ENCODE results near the gene ICOS. TPM values are rescaled to one million over a fixed set of nuclear protein-coding genes. Genes with fewer than 3 reads are reported as not detected.

Gene ICOS
- total RNA-seq, 1 experiment from 2014 or later = not detected

DNA sequence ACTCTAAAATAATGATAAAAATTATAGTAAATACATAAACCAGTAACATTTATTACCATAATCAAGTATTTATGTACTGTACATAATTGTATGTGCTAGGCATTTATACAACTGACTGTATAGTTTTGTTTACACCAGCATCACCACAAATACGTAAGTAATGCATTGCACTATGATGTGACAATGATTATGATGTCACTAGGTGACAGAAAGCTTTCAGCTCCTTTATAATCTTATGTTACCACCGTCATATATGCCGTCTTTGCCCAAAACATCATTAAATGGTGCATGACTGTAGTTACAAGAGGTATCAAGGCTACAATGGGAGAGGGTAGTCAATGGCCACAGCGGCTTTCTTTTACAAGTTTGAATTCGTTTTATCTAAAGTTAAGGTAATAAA, 60.1 kb downstream of the ICOS start:
- H3K27ac Mint-ChIP-seq = no peak overlapping the region
- no peak for DNase-seq
- no peak overlapping the region for H3K9ac ChIP-seq (ENCODE audit: extremely low read depth, insufficient read length, low read length)
- H3K23me2 ChIP-seq (ENCODE audit: insufficient read length, low read depth, low read length, poor library complexity, severe bottlenecking) = no peaks in the 10 kb centered on the region
- no peak overlapping the region for H2BK20ac ChIP-seq (ENCODE audit: low read depth, low read length, poor library complexity, severe bottlenecking)
- no peak overlapping the region for H4K91ac ChIP-seq (ENCODE audit: insufficient read length, low read depth, low read length)
- no peak overlapping the region for H3K4me2 ChIP-seq (ENCODE audit: insufficient read depth, insufficient read length, low read length)
- no peak overlapping the region for H3T11ph ChIP-seq (ENCODE audit: low read length)
- H4K8ac ChIP-seq (replicated peaks; ENCODE audit: insufficient read length, low read depth, low read length) = no peak overlapping the region
- H2BK15ac ChIP-seq (ENCODE audit: low read depth, low read length) = no peak overlapping the region
- H3K27ac ChIP-seq (ENCODE audit: insufficient read length, low read depth, low read length) = no peak overlapping the region
- no CpG with 5 or more reads among the region's 5 CpGs for WGBS (ENCODE audit: extremely low coverage, insufficient read length, low lambda C conversion rate)
- H3K9me3 ChIP-seq (ENCODE audit: control insufficient read depth, low read depth, low read length) = no peaks in the 10 kb centered on the region
- H3K9me3 Mint-ChIP-seq = no peaks in the 10 kb centered on the region
- H3K14ac ChIP-seq (ENCODE audit: insufficient read depth, low read length) = no peak overlapping the region
- TF ChIP-seq, protein P1, sequence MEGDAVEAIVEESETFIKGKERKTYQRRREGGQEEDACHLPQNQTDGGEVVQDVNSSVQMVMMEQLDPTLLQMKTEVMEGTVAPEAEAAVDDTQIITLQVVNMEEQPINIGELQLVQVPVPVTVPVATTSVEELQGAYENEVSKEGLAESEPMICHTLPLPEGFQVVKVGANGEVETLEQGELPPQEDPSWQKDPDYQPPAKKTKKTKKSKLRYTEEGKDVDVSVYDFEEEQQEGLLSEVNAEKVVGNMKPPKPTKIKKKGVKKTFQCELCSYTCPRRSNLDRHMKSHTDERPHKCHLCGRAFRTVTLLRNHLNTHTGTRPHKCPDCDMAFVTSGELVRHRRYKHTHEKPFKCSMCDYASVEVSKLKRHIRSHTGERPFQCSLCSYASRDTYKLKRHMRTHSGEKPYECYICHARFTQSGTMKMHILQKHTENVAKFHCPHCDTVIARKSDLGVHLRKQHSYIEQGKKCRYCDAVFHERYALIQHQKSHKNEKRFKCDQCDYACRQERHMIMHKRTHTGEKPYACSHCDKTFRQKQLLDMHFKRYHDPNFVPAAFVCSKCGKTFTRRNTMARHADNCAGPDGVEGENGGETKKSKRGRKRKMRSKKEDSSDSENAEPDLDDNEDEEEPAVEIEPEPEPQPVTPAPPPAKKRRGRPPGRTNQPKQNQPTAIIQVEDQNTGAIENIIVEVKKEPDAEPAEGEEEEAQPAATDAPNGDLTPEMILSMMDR (conservative IDR thresholded peaks at IDR 0.05) = no peak
- H2BK5ac ChIP-seq (ENCODE audit: insufficient read length, low read length) = no peak overlapping the region
- H2AFZ ChIP-seq (ENCODE audit: low read length) = no peak overlapping the region
- H3K36me3 Mint-ChIP-seq (ENCODE audit: insufficient read depth in 1 of 3, low read depth in 3 of 3) = no peaks in the 10 kb centered on the region
- H3K4me1 ChIP-seq (ENCODE audit: insufficient read depth, low read length) = no peaks in the 10 kb centered on the region
- H2AK5ac ChIP-seq (ENCODE audit: insufficient read length, low read length) = no peak overlapping the region
- H3K79me2 ChIP-seq (ENCODE audit: insufficient read depth, low read length) = no peaks in the 10 kb centered on the region
- H2BK120ac ChIP-seq (ENCODE audit: low read depth, low read length, poor library complexity, severe bottlenecking) = no peak overlapping the region
- H3K79me1 ChIP-seq (ENCODE audit: insufficient read depth, low read depth, low read length, poor library complexity, severe bottlenecking) = no peaks in the 10 kb centered on the region
- H3K4me1 Mint-ChIP-seq = no peaks in the 10 kb centered on the region
- H3K27me3 ChIP-seq (ENCODE audit: insufficient read depth, low read length) = no peaks in the 10 kb centered on the region
- H2BK12ac ChIP-seq (ENCODE audit: insufficient read length, low read depth, low read length) = no peak overlapping the region
- H3K18ac ChIP-seq (ENCODE audit: insufficient read length, low read depth, low read length) = no peak overlapping the region
- H3K56ac ChIP-seq (ENCODE audit: insufficient read length, low read depth, low read length) = no peak overlapping the region
- no peak overlapping the region for H3K4me3 Mint-ChIP-seq
- no peak overlapping the region for H4K5ac ChIP-seq (ENCODE audit: insufficient read length, low read depth, low read length)
- peaks cover 5% of the 10 kb centered on the region; the same call in 1 of the 2 replicates for H3K27me3 Mint-ChIP-seq (ENCODE audit: low read depth)
- H3K23ac ChIP-seq (ENCODE audit: insufficient read length, low read depth, low read length) = no peak overlapping the region
- no peak overlapping the region for H3K4ac ChIP-seq (ENCODE audit: low read depth, low read length)
- H4K20me1 ChIP-seq (ENCODE audit: control insufficient read depth, insufficient read depth, insufficient read length) = no peaks in the 10 kb centered on the region
